TTC549 (cell line): Measurements from ENCODE around the gene PSTK.

Experiments
- FAIRE-seq: peaks from 2 replicates; lab custom pipeline; 2012; peaks lifted over from hg19 to GRCh38; lab: Jason Lieb, UNC

PSTK gene

DNA sequence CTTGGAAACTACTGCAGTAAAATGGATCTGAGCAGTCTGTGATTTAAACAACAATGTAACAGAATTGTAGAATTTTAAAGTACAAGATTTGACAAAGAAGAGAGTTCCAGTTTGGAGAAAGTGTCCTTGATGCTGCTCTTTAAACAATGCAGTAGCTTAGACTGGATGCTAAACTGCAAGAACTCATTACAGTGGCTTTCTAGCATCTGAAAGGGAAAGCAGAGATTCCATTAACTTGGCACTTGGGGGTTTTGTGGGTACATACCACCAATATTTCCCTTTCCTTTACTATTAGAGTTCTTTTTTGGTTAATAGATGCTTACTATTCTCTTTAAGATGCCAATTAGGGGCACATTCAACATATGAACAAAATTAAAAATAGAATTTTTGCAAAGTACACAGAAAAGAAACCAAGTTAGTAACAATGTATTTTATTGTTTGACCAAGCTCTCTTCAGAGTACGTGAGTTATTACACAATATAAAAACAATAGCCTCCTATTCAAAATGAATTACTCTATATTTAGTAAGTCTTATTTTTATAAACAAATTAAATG is 11.9 kb downstream of the PSTK start:
- FAIRE-seq, result no peak

- FAIRE-seq, result no peak
Observed at GRCh38 chr10:122993797-122994336, 13.7 kb downstream of the PSTK start.

DNA sequence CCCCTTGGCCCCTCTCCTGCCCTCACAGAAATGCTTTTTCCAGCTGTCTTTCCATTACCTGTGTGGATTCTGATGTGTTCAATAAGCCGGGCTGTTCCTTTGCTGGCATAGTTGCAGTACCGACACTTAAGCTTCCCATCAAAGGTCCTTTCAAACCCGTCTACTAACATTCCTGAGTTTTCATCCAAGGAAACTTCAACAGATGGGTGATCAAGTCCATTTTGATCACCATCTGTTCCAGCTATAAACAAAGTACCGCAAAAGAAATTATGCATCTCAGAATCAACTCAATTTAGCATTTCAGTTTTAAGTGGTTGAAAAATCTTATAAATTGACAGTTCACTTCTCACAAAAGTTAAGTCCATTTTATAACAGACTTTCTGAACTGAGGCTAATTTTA is 15.7 kb downstream of the PSTK start:
- no peak for FAIRE-seq

GRCh38 chr10:122997864-122998263 is 17.7 kb downstream of the PSTK start:
- FAIRE-seq, result no peak

GRCh38 chr10:122998360-122998917 is 18.2 kb downstream of the PSTK start:
- FAIRE-seq, result no peak

- FAIRE-seq, result no peak
Observed at GRCh38 chr10:122998934-122999333, 18.7 kb downstream of the PSTK start.

DNA sequence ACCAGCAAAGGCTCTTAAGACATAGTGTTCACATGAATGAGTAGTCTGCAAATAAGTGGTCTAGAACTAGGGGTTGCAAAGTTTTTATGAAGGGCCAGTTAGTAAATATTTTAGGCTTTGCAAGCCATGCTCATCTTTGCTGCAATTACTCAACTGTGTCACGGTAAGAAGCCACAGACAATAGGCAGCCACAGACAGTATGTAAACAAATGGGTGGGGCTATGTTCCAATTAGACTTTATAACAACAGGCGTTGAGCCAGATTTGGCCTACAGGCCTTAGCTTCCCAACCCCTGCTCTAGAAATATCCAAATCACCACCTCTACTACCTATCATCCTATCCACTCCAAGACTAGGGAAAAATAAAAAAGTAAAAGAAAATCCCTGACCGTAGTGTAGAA is 19.1 kb downstream of the PSTK start:
- no peak for FAIRE-seq

- no peak for FAIRE-seq
Observed at GRCh38 chr10:123000155-123000554, 20.0 kb downstream of the PSTK start.

DNA sequence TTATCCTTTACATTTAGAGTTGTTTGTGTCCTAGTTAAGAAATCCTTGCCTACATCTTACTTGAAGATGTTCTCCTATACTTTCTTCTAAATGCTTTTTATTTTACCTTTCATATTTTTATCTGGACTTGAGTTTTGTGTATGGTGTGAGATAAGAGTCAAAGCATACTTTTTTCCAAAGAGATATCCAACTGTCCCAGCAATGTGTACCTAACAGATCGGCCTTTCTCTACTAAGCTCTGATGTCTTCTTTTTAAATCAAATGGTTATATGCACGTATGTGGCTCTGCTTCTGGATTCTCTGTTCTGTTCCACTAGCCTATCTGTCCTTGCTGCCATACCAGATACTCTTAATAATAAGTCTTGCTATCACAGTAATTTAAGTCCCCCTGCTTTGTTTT is 21.2 kb downstream of the PSTK start:
- no peak for FAIRE-seq

- FAIRE-seq, result no peak
Observed at GRCh38 chr10:123004298-123004697, 24.1 kb downstream of the PSTK start.

- no peak for FAIRE-seq
Observed at GRCh38 chr10:123007558-123008354, 27.6 kb downstream of the PSTK start.

GRCh38 chr10:123008355-123009104 is 28.3 kb downstream of the PSTK start, which contains the start of the genes ACADSB and IKZF5:
Gene ACADSB (plus strand): TSS chr10:123009006. CDS start chr10:123009030, 24 bp downstream.
Gene IKZF5 (minus strand): TSS chr10:123008795. CDS start chr10:122998625, 10,170 bp downstream.
- FAIRE-seq, result no peak

GRCh38 chr10:123009105-123009820 is 29.1 kb downstream of the PSTK start:
- no peak for FAIRE-seq

DNA sequence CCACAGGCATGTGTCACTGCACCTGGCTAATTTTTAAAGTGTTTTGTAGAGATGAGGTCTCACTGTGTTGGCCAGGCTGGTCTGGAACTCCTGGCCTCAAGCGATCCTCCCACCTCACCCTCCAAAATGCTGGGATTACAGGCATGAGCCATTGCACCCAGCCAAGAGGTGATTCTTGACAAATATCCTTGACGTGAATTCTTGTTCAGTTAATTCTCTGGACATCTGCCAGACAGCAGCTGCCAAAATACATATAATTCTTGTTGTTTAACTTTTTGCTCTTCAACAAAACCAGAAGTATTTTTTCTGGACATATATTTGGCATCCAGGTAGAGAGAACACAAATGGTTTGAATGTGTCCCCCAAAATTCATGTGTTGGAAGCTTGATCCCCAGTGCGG is 31.8 kb downstream of the PSTK start:
- FAIRE-seq, result no peak

DNA sequence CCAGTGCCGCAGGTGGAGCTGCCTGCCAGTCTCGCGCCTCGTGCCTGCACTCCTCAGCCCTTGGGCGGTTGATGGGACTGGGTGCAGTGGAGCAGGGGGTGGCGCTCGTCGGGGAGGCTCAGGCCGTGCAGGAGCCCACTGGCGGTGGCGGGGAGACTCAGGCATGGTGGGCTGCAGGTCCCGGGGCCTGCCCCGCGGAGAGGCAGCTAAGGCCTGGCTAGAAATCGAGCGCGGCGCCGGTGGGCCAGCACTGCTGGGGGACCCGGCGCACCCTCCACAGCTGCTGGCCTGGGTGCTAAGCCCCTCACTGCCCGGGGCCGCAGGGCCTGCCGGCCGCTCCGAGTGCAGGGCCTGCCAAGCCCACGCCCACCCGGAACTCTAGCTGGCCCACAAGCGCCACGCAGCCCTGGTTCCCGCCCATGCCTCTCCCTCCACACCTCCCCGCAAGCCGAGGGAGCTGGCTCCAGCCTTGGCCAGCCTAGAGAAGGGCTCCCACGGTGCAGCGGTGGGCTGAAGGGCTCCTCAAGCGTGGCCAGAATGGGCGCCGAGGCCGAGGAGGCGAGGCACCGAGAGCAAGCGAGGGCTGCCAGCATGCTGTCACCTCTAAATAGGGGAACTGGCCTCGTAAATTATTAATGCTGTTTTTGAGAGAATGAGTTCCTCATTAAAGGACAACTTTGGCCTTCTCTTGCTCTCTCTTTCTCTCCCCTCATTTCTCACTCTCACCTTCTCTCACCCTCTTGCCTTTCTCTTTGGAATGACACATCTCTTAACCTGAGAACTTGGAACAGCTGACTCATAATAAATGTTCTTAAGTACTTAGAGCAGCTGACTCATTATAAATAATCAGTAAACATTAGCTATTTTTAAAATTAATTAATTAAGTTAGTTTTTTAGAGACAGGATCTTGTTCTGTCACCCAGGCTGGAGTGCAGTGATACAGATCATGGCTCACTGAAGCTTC is 33.5 kb downstream of the PSTK start:
- no peak for FAIRE-seq

GRCh38 chr10:123014772-123015171 is 34.6 kb downstream of the PSTK start:
- FAIRE-seq, result no peak

GRCh38 chr10:123016228-123016627 is 36.0 kb downstream of the PSTK start:
- FAIRE-seq, result no peak

- FAIRE-seq, result no peak
Observed at GRCh38 chr10:123017421-123018165, 37.4 kb downstream of the PSTK start.

GRCh38 chr10:123018531-123018930 is 38.3 kb downstream of the PSTK start:
- no peak for FAIRE-seq

DNA sequence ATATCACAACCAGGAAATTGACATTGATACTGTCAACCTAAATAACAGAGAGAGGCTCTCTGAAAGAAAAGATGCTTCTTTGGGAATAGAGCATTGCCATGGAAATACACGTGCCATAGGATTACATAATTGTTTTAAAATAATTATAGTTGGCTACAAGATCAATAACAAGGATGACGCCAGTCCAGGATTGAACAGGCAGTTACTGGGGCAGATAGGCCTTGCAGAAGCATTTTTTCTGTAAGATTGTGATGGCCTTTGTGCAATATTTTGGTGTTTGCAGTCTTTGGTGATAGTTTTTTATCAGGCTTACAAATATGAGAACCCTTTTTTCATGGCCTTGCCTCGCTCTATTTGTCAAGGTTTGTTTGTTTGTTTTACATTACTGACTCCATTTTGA is 39.1 kb downstream of the PSTK start:
- no peak for FAIRE-seq
